K562 (cell line): ENCODE measurements around the gene FAM168B. TPM values are rescaled to one million over a fixed set of nuclear protein-coding genes. Genes with fewer than 3 reads are reported as not detected.

Experiments used
- ATF1 ChIP-seq, 2 experiments: fragments of 450-650 bp in 1 of 2; IDR thresholded peaks; 2 replicates each; pipeline ENCODE4 v1.6.1; 2016; ENCODE audit warnings: missing compliant biosample characterization in 1 of 2, missing genetic modification characterization in 1 of 2
- DIDO1 ChIP-seq: fragments of 450-650 bp; IDR thresholded peaks from 2 replicates; pipeline ENCODE4 v1.6.1; 2016; ENCODE audit warnings: low read depth, missing biosample characterization, missing genetic modification characterization
- DPF2 ChIP-seq: fragments of 450-650 bp; IDR thresholded peaks from 2 replicates; pipeline ENCODE4 v1.6.1; 2016
- EZH2 ChIP-seq: IDR thresholded peaks from 2 replicates; pipeline ENCODE4 v1.6.1; 2012; ENCODE audit warnings: low read depth, mild to moderate bottlenecking, inconsistent platforms, low read length, borderline replicate concordance
- GTF2A2 ChIP-seq: IDR thresholded peaks from 2 replicates; pipeline ENCODE4 v1.6.1; 2016; ENCODE audit warnings: mild to moderate bottlenecking, missing genetic modification characterization, missing compliant biosample characterization
- MAX ChIP-seq: sonication (generic); formaldehyde crosslinking; IDR thresholded peaks from 2 replicates; pipeline ENCODE4 v1.9.0; 2022; ENCODE audit warnings: mild to moderate bottlenecking, missing genetic modification reagents
- NFYB ChIP-seq: IDR thresholded peaks from 2 replicates; pipeline ENCODE4 v1.6.1; 2011; ENCODE audit warnings: mild to moderate bottlenecking, moderate library complexity; ENCODE audit not compliant: insufficient read length; ENCODE audit errors: extremely low read depth
- PRMT5 ChIP-seq: sonication (generic); formaldehyde crosslinking; IDR thresholded peaks from 2 replicates; pipeline ENCODE4 v1.5.0; 2020; ENCODE audit warnings: missing genetic modification reagents
- SFPQ ChIP-seq: fragments of 200-400 bp; formaldehyde crosslinking; IDR thresholded peaks from 2 replicates; pipeline ENCODE4 v1.6.1; 2017; ENCODE audit warnings: mild to moderate bottlenecking, low read depth, low read length, moderate library complexity
- TAL1 ChIP-seq: fragments of 450-650 bp; IDR thresholded peaks from 2 replicates; pipeline ENCODE4 v1.6.1; 2016; ENCODE audit warnings: mild to moderate bottlenecking
- ZFP30 ChIP-seq: fragments of 250-450 bp; sonication (Bioruptor Pico); IDR thresholded peaks from 2 replicates; pipeline ENCODE4 v1.8.0; 2022; ENCODE audit warnings: moderate library complexity, mild to moderate bottlenecking, inconsistent platforms, borderline replicate concordance
- ZNF584 ChIP-seq: fragments of 200-800 bp; sonication (Bioruptor generic); IDR thresholded peaks from 2 replicates; pipeline ENCODE4 v1.6.1; 2016; ENCODE audit warnings: low read depth, mild to moderate bottlenecking, missing genetic modification characterization, missing compliant biosample characterization
- ZNF586 ChIP-seq: fragments of 450-650 bp; formaldehyde crosslinking; conservative IDR thresholded peaks from 2 replicates; pipeline ENCODE4 v1.4.0; 2020; ENCODE audit warnings: mild to moderate bottlenecking, moderate library complexity
- ZNF592 ChIP-seq: fragments of 450-650 bp; IDR thresholded peaks from 2 replicates; pipeline ENCODE4 v1.6.1; 2017; ENCODE audit warnings: antibody characterized with exemption, mild to moderate bottlenecking
- polyA plus RNA-seq, 8 experiments: library from polyadenylated mRNA; depleted of rRNA in 4 of 8; stranded (reverse) in 5 of 8; unstranded in 3 of 8; fragments of >200 nt; fragmentation: Nextera tagmentation in 2 of 8; fragmentation: Illumina TruSeq in 1 of 8; extraction: Ambion mirVana in 2 of 8; extraction: Trizol in 1 of 8; gene quantifications; 2 replicates each; pipeline versions ENCODE4 v1.2.1 to v1.2.3, GENCODE V29; 2011 to 2014; ENCODE audit warnings: inconsistent platforms in 1 of 8, missing spikeins in 1 of 8
- total RNA-seq, 7 experiments: library from RNA; depleted of rRNA in 6 of 7; stranded (reverse); fragments of >200 nt in 6 of 7; fragmentation: Illumina TruSeq in 2 of 7; extraction: Trizol in 2 of 7; gene quantifications; 2 replicates each; pipeline versions ENCODE4 v1.2.1 to v1.2.3, GENCODE V29; 2011 to 2021; ENCODE audit warnings: low replicate concordance in 1 of 7

The FAM168B gene
- total and polyA plus RNA-seq, 9 of the 15 experiments (the other 6 are each of a cell fraction or from before 2014, with no cell fraction given): 3.3 to 76.0 (median 46.1) TPM

GRCh38 chr2:131115752-131116151 lies 22.5 kb upstream of the FAM168B start (continued):
- TF ChIP-seq ZNF586 (no peak), GTF2A2 (tag) (no peak), ZFP30 (CRISPR knock-in tag) (no peak), ZNF592 (no peak), DPF2 (peak; percentile 64), ATF1 (CRISPR knock-in tag; IDR thresholded peaks at IDR 0.05) (no peak), ATF1 (tag; IDR thresholded peaks at IDR 0.05) (no peak), DIDO1 (tag) (no peak), EZH2 (no peak), PRMT5 (CRISPR knock-in tag) (no peak), TAL1 (no peak), ZNF584 (CRISPR knock-in tag) (no peak), MAX (no peak), SFPQ (no peak), NFYB (no peak)
